K562 (cell line): ENCODE results near the gene BCAS3. TPM values are rescaled to one million over a fixed set of nuclear protein-coding genes. Genes with fewer than 3 reads are reported as not detected.

ENCODE experiments used
- ATAC-seq: fragments of 200-7000 bp; cut with Tn5 transposase; 3 replicates; pipeline ENCODE4 v1.9.1; 2020; ENCODE audit warnings: moderate library complexity
- BruUV-seq: library from RNA; stranded (reverse); fragments of 400-500 nt; replicated peaks from 2 replicates; lab custom pipeline; 2021; lab: Mats Ljungman, UMichigan
- CTCF ChIA-PET: fragments of 300-600 bp; formaldehyde crosslinking; extraction: SDS; loops from one replicate; lab custom pipeline; 2021; ENCODE audit warnings: low intra/inter-chr PET ratio; lab: Yijun Ruan, JAX
- POLR2A ChIA-PET: fragments of 300-600, 350-650 bp; sonication (Branson Sonifier 250); formaldehyde crosslinking; extraction: SDS; loops from one replicate; lab custom pipeline; 2021; ENCODE audit warnings: antibody characterized with exemption, inconsistent platforms; lab: Yijun Ruan, JAX
- DNase-seq, 4 experiments: peaks; one replicate each; pipeline versions ENCODE4 v3.0.0 to v3.0.0-alpha.2; 2011 to 2018; ENCODE audit warnings: low spot score in 3 of 4, mixed read lengths in 3 of 4; ENCODE audit errors: extremely low read depth in 1 of 4
- FAIRE-seq: peaks from 2 replicates; lab custom pipeline; 2011; peaks lifted over from hg19 to GRCh38; lab: Jason Lieb, UNC
- H2AFZ ChIP-seq: 2 replicates; pipeline ENCODE4 v1.6.0; 2011; ENCODE audit warnings: low read depth, low read length, control low read depth, inconsistent platforms
- H3K27ac ChIP-seq: fragments of 200-600 bp; 3 replicates; pipeline ENCODE4 v1.8.0; 2011; ENCODE audit warnings: low read depth, mild to moderate bottlenecking, control low read depth, inconsistent platforms, low read length, moderate library complexity, mixed read lengths; ENCODE audit errors: extremely low read depth
- H3K27me3 ChIP-seq, 2 experiments: fragments of 300-600 bp in 1 of 2; 2 replicates in 1 of 2; 3 replicates in 1 of 2; pipeline versions ENCODE4 v1.6.0 to v1.8.0; 2011; ENCODE audit warnings: inconsistent platforms in 2 of 2, low read length in 2 of 2, mild to moderate bottlenecking in 1 of 2, mixed read lengths in 1 of 2, moderate library complexity in 1 of 2; ENCODE audit not compliant: control insufficient read depth in 2 of 2, insufficient read depth in 2 of 2
- H3K36me3 ChIP-seq: fragments of 300-600 bp; 3 replicates; pipeline ENCODE4 v1.8.0; 2011; ENCODE audit warnings: mild to moderate bottlenecking, low read length, inconsistent platforms; ENCODE audit not compliant: control insufficient read depth, insufficient read depth
- H3K4me1 ChIP-seq, 2 experiments: fragments of 200-600 bp in 1 of 2; replicated peaks in 1 of 2; 2 replicates in 1 of 2; 3 replicates in 1 of 2; pipeline versions ENCODE4 v1.5.1 to v1.8.0; 2011; ENCODE audit warnings: inconsistent platforms in 2 of 2, low read length in 2 of 2, mild to moderate bottlenecking in 1 of 2, mixed read lengths in 1 of 2, moderate library complexity in 1 of 2; ENCODE audit not compliant: control insufficient read depth in 2 of 2, insufficient read depth in 2 of 2
- H3K4me2 ChIP-seq: 2 replicates; pipeline ENCODE4 v1.6.1; 2011; ENCODE audit warnings: low read length, control low read depth, inconsistent platforms, mixed read lengths; ENCODE audit not compliant: insufficient read depth
- H3K4me3 ChIP-seq: fragments of 200-600 bp; sonication (generic), shearing (Covaris generic); 2 replicates; pipeline ENCODE4 v1.5.1; 2016; ENCODE audit warnings: control low read depth, inconsistent platforms
- H3K79me2 ChIP-seq: fragments of 200-600 bp; 3 replicates; pipeline ENCODE4 v1.8.0; 2011; ENCODE audit warnings: low read length, inconsistent platforms; ENCODE audit not compliant: control insufficient read depth, insufficient read depth
- H3K9ac ChIP-seq, 2 experiments: 2 replicates each; pipeline versions ENCODE4 v1.6.0 to v1.6.1; 2011; ENCODE audit warnings: low read depth in 2 of 2, low read length in 2 of 2, control low read depth in 1 of 2, inconsistent platforms in 1 of 2, mild to moderate bottlenecking in 1 of 2, mixed read lengths in 1 of 2; ENCODE audit not compliant: insufficient read depth in 1 of 2
- H3K9me1 ChIP-seq: one replicate; pipeline ENCODE4 v1.6.0; 2011; ENCODE audit warnings: inconsistent platforms, mild to moderate bottlenecking, low read length, moderate library complexity; ENCODE audit not compliant: control insufficient read depth, insufficient read depth
- H3K9me3 ChIP-seq: replicated peaks from 2 replicates; pipeline ENCODE4 v1.5.1; 2011; ENCODE audit warnings: low read depth, low read length, inconsistent platforms; ENCODE audit not compliant: control insufficient read depth, insufficient read depth
- H4K20me1 ChIP-seq: replicated peaks from 2 replicates; pipeline ENCODE4 v1.6.1; 2011; ENCODE audit warnings: low read length, inconsistent platforms, mixed read lengths; ENCODE audit not compliant: control insufficient read depth, insufficient read depth
- HNRNPL ChIP-seq: fragments of 200-400 bp; formaldehyde crosslinking; IDR thresholded peaks from 2 replicates; pipeline ENCODE4 v1.6.1; 2017; ENCODE audit warnings: low read depth, mild to moderate bottlenecking, low read length
- NR2C2 ChIP-seq, 2 experiments: fragments of 200-800 bp in 1 of 2; sonication (Bioruptor generic) in 1 of 2; sonication (generic) in 1 of 2; formaldehyde crosslinking in 1 of 2; IDR thresholded peaks; 2 replicates each; pipeline versions ENCODE4 v1.6.1 to v1.8.0; 2016 to 2022; ENCODE audit warnings: mild to moderate bottlenecking in 1 of 2, missing compliant biosample characterization in 1 of 2, missing genetic modification characterization in 1 of 2, missing genetic modification reagents in 1 of 2
- ZBTB11 ChIP-seq, 3 experiments: fragments of 200-800 bp in 1 of 3; fragments of 250-450 bp in 1 of 3; fragments of 450-650 bp in 1 of 3; sonication (Bioruptor Pico) in 1 of 3; sonication (Bioruptor generic) in 1 of 3; formaldehyde crosslinking in 1 of 3; IDR thresholded peaks; 2 replicates each; pipeline versions ENCODE4 v1.6.1 to v1.8.0; 2016 to 2022; ENCODE audit warnings: mild to moderate bottlenecking in 2 of 3, missing genetic modification characterization in 2 of 3, missing compliant biosample characterization in 1 of 3, moderate library complexity in 1 of 3
- WGBS: fragments of 100-300 bp; shearing (Covaris generic); methylation state at CpG from one replicate; pipeline ENCODE4 v1.1.6; 2016; ENCODE audit warnings: low coverage, mixed read lengths; ENCODE audit not compliant: insufficient coverage; ENCODE audit errors: missing lambda C conversion rate; 5-methylcytosine and 5-hydroxymethylcytosine counted together
- in situ Hi-C: fragments of 300-500 bp; cut with MboI; formaldehyde crosslinking; loops from 4 replicates; pipeline ENCODE4 v1.15.0; 2018; ENCODE audit warnings: inconsistent platforms, mixed read lengths
- intact Hi-C: fragments of 100-400 bp; cut with micrococcal nuclease; formaldehyde crosslinking; loops from 2 replicates; pipeline ENCODE4 v1.14.2; 2022
- polyA plus RNA-seq, 8 experiments: library from polyadenylated mRNA; depleted of rRNA in 4 of 8; stranded (reverse) in 5 of 8; unstranded in 3 of 8; fragments of >200 nt; fragmentation: Nextera tagmentation in 2 of 8; fragmentation: Illumina TruSeq in 1 of 8; extraction: Ambion mirVana in 2 of 8; extraction: Trizol in 1 of 8; gene quantifications; 2 replicates each; pipeline versions ENCODE4 v1.2.1 to v1.2.3, GENCODE V29; 2011 to 2014; ENCODE audit warnings: inconsistent platforms in 1 of 8, missing spikeins in 1 of 8
- total RNA-seq, 7 experiments: library from RNA; depleted of rRNA in 6 of 7; stranded (reverse); fragments of >200 nt in 6 of 7; fragmentation: Illumina TruSeq in 2 of 7; extraction: Trizol in 2 of 7; gene quantifications; 2 replicates each; pipeline versions ENCODE4 v1.2.1 to v1.2.3, GENCODE V29; 2011 to 2021; ENCODE audit warnings: low replicate concordance in 1 of 7

The BCAS3 gene
- total and polyA plus RNA-seq, 9 of the 15 experiments (the other 6 are each of a cell fraction or from before 2014, with no cell fraction given), result 1.9 to 5.5 (median 3.5) TPM

GRCh38 chr17:61235001-61235826, 557.6 kb downstream of the BCAS3 start:
- CTCF ChIA-PET, result interaction anchor here (0.6 kb wide), 1 partner anchor 14 kb away, joined by 3 read pairs; no protein-coding TSS in a partner anchor
- DNase-seq, result peak in 1 of 4 experiments; percentile 2

More at GRCh38 chr17:61235001-61235826, 557.6 kb downstream of the BCAS3 start:
- TF ChIP-seq HNRNPL, result no peak
- TF ChIP-seq ZBTB11 (CRISPR knock-in tag; IDR thresholded peaks at IDR 0.05), result peak in 1 of 3 experiments; percentile 87; a peak in 2 of 6 replicates
- TF ChIP-seq NR2C2 (CRISPR knock-in tag; IDR thresholded peaks at IDR 0.05), result no peak
- peak; percentile 10; the same call in 1 of the 2 replicates for TF ChIP-seq NR2C2 (tag; IDR thresholded peaks at IDR 0.05)
- H2AFZ ChIP-seq, result no peak overlapping the region
- H3K79me2 ChIP-seq, result no peaks in the 10 kb centered on the region
- no peaks in the 10 kb centered on the region for H3K4me1 ChIP-seq
- WGBS, result 3% methylated on average over 15 of the region's 15 CpGs
- H3K4me2 ChIP-seq, result no peak overlapping the region
- no TSS peak for BruUV-seq
- H3K36me3 ChIP-seq, result no peaks in the 10 kb centered on the region
- H3K27ac ChIP-seq, result no peak overlapping the region
- no peak overlapping the region for H3K4me3 ChIP-seq
- POLR2A ChIA-PET, result interaction anchor here (0.6 to 1.0 kb wide), 2 partner anchors 11 to 376 kb away, joined by 3 read pairs; no protein-coding TSS in a partner anchor
- in situ Hi-C loops (no loop called here), intact Hi-C loops (no loop called here)
- 0 out of 2 replicates have a peak, but pooled peaks cover 5% of the 10 kb centered on the region for H4K20me1 ChIP-seq
- no peaks in the 10 kb centered on the region for H3K9me1 ChIP-seq
- ATAC-seq (no peak), FAIRE-seq (no peak)
- H3K9ac ChIP-seq, result no peak overlapping the region
- H3K9me3 ChIP-seq, result 0 out of 2 replicates have a peak, but pooled peaks cover 1% of the 10 kb centered on the region
- H3K27me3 ChIP-seq, result no peaks in the 10 kb centered on the region; a peak in 2 of 5 replicates
